Measurements from ENCODE around the gene ZP1.

Gene ZP1

DNA sequence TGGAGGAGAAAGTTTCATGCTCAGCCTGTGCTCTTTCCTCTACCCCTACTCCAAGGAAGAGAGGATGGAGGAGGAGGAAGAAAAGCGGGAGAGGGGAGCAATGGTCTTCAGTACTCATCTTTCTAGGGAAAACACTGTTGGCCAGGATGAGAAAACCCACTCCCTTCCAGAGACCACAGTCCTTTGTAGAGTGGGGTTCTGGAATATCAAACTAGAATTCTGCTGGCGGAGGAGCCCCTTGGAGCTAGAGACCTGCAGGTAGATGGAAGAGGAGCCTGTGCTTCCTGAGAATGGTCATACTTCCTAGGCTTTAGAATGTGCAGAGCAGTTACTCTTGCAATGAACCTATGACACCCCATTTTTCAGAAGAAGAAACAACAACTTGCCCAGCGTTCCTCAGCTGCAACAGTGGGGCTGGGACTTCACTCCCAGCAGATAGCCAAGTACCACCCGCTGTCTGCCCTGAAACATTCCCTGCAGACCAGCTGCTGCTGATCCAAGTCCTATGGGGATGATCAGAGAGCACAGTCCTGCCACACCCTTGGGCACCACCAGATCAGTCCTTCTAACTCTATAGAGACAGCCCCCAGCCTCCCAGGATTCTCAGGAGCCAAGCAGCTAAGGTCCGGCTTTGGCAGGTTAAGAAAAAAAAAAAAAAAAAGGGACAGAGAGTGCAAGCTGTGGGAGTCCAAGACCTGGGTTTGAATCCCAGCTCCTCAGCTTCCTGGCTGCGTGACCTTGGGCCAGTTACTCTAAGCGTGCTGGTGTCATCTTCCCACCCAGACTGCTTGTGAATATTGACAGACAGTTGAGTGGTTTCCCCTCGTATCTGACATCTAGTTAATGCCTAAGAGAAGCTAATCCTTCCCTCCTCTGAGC, 12.3 kb upstream of the ZP1 start:
- H3K27me3 ChIP-seq (replicated peaks; ENCODE audit: control insufficient read depth, insufficient read depth, low read length) = no peaks in the 10 kb centered on the region
- DNase-seq (ENCODE audit: low read depth) = no peak
- H3K9ac ChIP-seq (ENCODE audit: low read length) = no peak overlapping the region
- H3K4me3 ChIP-seq (ENCODE audit: low read length) = no peak overlapping the region
- peaks cover 20% of the 10 kb centered on the region for H3K36me3 ChIP-seq (ENCODE audit: control insufficient read depth, insufficient read depth, low read length, severe bottlenecking)
- H3K4me1 ChIP-seq (ENCODE audit: control insufficient read depth, insufficient read depth, low read length) = no peaks in the 10 kb centered on the region
- H3K9me3 ChIP-seq (ENCODE audit: control insufficient read depth, low read length) = no peaks in the 10 kb centered on the region

DNA sequence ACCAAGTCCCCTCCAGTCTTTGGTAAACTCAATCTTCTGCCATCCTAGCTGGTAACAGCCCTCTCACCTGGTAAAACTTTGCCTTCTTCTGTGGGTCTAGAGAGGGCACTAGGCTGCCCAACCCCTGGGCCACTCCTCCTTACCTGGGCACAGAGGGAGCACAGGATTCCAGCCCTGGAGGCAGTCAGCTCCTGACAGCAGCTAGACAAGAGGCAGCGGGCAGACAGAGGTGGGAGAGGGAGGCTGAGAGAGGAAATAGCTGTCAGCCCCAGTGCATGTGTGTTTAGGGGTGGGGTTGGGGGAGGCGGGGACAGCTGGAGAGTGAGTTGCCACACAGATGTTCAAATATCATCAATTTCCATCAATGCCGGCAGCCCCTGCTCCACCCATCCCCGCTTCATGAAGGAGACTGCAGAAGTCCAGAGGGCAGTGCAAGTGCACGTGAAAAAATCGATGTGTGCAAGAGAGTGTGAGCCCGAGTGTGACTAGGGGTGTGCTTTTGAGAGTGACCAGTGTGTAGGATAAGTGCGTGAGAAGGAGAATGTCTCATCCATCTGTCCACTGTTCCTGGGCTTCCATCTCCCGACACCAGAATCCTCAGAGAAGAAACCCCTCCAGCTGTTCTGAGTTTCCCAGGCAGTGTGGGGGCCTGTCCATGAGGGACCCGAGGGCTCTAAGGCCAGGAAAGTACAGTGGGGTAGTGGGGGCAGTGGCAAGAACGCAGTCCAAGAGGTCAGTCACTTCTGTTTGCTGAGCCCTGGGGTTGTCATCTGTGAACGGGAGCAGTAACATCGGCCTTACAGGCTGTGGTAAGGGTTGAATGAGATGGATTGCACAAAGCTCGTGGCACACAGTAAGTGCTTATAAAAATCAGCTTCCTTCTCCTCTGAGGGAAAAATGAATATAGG, 11.4 kb upstream of the ZP1 start, which contains the start of gene PTGDR2:
TSS of gene PTGDR2 (minus strand) at position 225 of the 908 bp plus-strand sequence. CDS start 2,228 bp downstream, outside the sequence.
- Histone ChIP-seq H3K4me1 (ENCODE audit: control insufficient read depth, insufficient read depth, low read length) (no peaks in the 10 kb centered on the region), H3K36me3 (ENCODE audit: control insufficient read depth, insufficient read depth, low read length, severe bottlenecking) (peaks cover 11% of the 10 kb centered on the region), H3K9ac (ENCODE audit: low read length) (no peak within 1 kb of the TSS), H3K9me3 (ENCODE audit: control insufficient read depth, low read length) (no peaks in the 10 kb centered on the region), H3K27me3 (replicated peaks; ENCODE audit: control insufficient read depth, insufficient read depth, low read length) (no peaks in the 10 kb centered on the region), H3K4me3 (ENCODE audit: low read length) (no peak within 1 kb of the TSS)
- DNase-seq (ENCODE audit: low read depth) = no peak

DNA sequence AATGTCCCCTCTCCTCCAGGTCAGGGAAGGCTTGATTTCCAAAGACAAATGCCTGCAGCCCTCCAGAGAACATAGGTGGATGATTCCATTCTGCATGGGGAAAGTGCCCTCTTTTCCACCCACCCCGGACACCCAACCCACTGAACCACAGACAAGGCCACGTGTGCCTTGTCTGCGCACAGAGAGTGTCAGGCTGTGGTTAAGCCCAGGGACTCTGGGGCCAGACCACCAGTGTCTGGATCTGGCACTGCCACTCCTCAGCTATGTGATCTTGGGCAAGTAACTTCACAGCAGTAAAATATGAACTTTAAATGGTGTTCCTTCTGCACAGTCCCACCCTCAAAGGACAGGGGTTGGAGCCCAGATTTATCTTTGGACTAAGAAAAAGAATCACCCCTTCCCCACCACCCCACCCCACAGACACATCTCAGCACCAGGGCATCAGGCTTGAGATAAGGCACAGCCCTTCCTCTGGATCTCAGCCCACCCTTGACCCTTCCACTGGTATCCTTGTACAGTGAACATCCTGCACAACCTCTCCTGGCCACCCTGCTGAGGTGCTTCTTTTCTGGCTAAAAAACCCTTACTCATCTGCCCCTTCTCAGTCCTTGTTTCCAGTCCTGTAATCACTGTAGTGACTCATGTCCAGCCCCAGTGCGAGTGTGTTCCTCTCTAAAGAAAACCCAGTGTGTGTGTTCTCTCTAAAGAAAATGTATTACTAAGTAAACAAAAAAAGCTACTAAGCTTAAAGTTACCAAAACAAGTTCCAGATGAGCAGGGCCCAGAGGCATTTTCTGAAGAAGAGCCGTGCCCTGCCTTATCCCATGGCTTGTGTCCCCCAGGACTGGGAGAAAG, 9.7 kb upstream of the ZP1 start:
- Histone ChIP-seq H3K27me3 (replicated peaks; ENCODE audit: control insufficient read depth, insufficient read depth, low read length) (no peaks in the 10 kb centered on the region), H3K4me3 (ENCODE audit: low read length) (no peak overlapping the region), H3K4me1 (ENCODE audit: control insufficient read depth, insufficient read depth, low read length) (no peaks in the 10 kb centered on the region), H3K36me3 (ENCODE audit: control insufficient read depth, insufficient read depth, low read length, severe bottlenecking) (no peaks in the 10 kb centered on the region), H3K9ac (ENCODE audit: low read length) (no peak overlapping the region), H3K9me3 (ENCODE audit: control insufficient read depth, low read length) (no peaks in the 10 kb centered on the region)
- DNase-seq (ENCODE audit: low read depth) = no peak

DNA sequence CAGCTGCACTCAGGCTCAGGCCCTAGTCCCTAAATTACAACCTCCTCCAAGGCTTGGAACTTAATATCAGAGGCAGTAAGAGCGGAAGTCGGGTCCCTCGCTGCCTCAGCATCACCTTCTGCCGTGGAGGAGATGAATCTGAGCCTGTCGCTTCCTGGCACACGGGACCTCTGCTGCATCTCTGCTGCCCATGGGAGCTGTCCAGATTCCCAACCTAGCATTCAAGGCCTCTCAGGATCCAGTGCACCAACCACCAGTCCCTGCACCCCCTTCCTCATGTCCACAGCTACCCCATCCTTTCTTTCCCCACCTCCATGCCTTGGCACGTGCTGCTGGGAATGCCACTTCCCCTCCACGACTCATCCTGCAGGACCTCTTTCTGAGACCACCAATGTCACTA, 9.1 kb upstream of the ZP1 start:
- no peaks in the 10 kb centered on the region for H3K9me3 ChIP-seq (ENCODE audit: control insufficient read depth, low read length)
- H3K36me3 ChIP-seq (ENCODE audit: control insufficient read depth, insufficient read depth, low read length, severe bottlenecking) = no peaks in the 10 kb centered on the region
- H3K4me1 ChIP-seq (ENCODE audit: control insufficient read depth, insufficient read depth, low read length) = no peaks in the 10 kb centered on the region
- no peak overlapping the region for H3K4me3 ChIP-seq (ENCODE audit: low read length)
- no peak overlapping the region for H3K9ac ChIP-seq (ENCODE audit: low read length)
- H3K27me3 ChIP-seq (replicated peaks; ENCODE audit: control insufficient read depth, insufficient read depth, low read length) = no peaks in the 10 kb centered on the region
- no peak for DNase-seq (ENCODE audit: low read depth)

DNA sequence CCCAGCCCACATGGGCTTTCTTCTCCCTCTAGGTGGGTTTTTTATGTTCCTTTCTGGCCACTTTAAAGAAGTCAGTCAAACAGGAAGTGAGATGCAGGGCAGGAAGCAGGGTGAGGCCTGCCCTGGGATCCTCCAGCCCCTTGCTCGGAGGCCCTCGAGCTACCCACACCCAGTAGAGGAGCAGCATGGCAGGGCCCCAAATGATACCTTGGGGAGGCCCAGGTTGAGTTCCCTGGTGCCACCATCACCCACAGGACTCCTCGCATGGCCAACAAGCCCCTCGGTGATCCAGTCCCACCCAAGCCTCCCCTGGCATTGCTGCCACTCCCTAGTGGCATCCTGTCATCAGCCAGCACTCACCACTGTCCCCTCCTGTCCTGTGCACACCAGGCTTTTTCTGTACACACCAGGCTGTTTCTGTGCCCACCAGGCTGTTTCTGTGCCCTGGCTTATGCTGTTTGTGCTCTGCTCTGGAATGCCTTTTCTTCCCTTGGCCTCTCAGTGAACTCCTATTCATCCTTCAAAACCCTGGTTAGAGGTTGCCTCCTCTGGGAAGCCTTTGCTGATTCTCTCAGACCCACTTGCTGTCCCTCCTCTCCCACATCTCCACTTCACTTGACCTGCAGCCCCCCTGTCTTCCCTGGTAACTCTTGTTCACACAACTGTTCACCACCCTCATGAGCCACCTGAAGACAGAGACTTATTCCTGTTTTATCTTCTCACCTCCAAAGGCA, 8.4 kb upstream of the ZP1 start:
- H3K9ac ChIP-seq (ENCODE audit: low read length) = no peak overlapping the region
- no peak overlapping the region for H3K4me3 ChIP-seq (ENCODE audit: low read length)
- no peak for DNase-seq (ENCODE audit: low read depth)
- H3K36me3 ChIP-seq (ENCODE audit: control insufficient read depth, insufficient read depth, low read length, severe bottlenecking) = no peaks in the 10 kb centered on the region
- H3K4me1 ChIP-seq (ENCODE audit: control insufficient read depth, insufficient read depth, low read length) = peaks cover 3% of the 10 kb centered on the region
- H3K9me3 ChIP-seq (ENCODE audit: control insufficient read depth, low read length) = no peaks in the 10 kb centered on the region
- H3K27me3 ChIP-seq (replicated peaks; ENCODE audit: control insufficient read depth, insufficient read depth, low read length) = no peaks in the 10 kb centered on the region

DNA sequence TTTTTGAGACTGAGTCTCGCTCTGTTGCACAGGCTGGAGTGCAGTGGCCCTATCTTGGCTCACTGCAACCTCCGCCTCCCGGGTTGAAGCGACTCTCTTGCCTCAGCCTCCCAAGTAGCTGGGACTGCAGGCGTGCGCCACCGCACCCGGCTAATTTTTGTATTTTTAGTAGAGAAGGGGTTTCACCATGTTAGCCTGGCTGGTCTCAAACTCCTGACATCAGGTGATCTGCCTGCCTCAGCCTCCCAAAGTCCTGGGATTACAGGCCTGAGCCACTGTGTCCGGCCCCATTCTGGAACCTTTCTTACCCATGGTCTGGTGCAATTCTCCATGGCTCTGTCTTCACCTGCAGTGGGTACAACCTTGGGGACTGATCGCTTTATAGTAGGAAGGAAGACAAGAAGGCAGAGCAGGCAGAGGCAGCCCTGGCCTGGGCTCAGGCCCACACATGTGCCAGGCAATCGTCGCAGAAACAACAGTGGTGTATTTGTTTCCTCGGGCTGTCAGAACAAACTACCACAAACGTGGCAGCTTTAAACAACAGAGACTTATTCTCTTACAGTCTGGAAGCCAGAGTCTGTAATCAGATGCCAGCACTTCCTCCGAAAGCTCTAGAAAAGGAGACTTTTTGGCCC, 7.6 kb upstream of the ZP1 start:
- H3K27me3 ChIP-seq (replicated peaks; ENCODE audit: control insufficient read depth, insufficient read depth, low read length) = peaks cover 5% of the 10 kb centered on the region
- H3K9me3 ChIP-seq (ENCODE audit: control insufficient read depth, low read length) = no peaks in the 10 kb centered on the region
- peaks cover 9% of the 10 kb centered on the region for H3K4me1 ChIP-seq (ENCODE audit: control insufficient read depth, insufficient read depth, low read length)
- no peak overlapping the region for H3K4me3 ChIP-seq (ENCODE audit: low read length)
- no peak for DNase-seq (ENCODE audit: low read depth)
- no peaks in the 10 kb centered on the region for H3K36me3 ChIP-seq (ENCODE audit: control insufficient read depth, insufficient read depth, low read length, severe bottlenecking)
- H3K9ac ChIP-seq (ENCODE audit: low read length) = no peak overlapping the region

DNA sequence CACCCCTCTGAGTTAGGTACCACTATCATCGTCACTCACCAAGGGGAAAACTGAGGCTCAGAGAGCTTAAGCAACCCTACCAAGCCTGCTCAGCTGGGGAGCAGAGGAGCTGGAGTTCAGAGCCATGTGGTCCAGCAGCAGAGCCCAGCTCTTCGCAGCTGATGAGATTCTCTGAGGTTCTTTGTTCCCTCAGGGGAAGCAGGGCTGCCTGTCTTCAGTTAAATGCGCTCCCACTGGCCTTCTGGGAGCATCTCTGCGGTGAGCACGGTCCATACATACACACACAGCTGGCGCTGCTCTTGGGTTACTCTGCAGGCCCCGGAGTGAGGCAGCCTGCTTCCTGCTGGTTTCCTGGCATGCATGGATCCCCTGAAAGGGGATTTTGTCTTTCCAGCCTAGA, 6.4 kb upstream of the ZP1 start:
- H3K36me3 ChIP-seq (ENCODE audit: control insufficient read depth, insufficient read depth, low read length, severe bottlenecking) = no peaks in the 10 kb centered on the region
- peaks cover 6% of the 10 kb centered on the region for H3K27me3 ChIP-seq (replicated peaks; ENCODE audit: control insufficient read depth, insufficient read depth, low read length)
- H3K9ac ChIP-seq (ENCODE audit: low read length) = no peak overlapping the region
- no peak overlapping the region for H3K4me3 ChIP-seq (ENCODE audit: low read length)
- DNase-seq (ENCODE audit: low read depth) = no peak
- no peaks in the 10 kb centered on the region for H3K9me3 ChIP-seq (ENCODE audit: control insufficient read depth, low read length)
- peaks cover 9% of the 10 kb centered on the region for H3K4me1 ChIP-seq (ENCODE audit: control insufficient read depth, insufficient read depth, low read length)

DNA sequence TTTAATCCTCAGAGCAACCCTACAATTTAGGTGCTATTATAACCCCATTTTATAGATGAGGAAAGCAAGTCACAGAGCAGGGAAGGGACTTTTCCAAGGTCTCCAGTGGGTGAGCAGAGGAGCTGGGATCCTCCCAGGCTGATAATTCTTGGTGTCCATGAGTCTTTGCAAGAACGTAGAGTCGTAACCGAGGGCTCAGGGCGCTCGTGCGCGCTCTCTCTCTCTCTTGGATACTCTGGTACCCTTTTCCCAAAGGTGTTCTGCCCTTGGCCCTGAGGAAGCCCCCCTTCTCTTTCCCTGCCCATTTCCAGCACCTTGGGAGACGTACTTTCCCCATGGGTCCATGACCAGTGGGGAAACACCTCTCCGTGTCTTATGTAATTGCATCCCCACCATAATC, 5.2 kb upstream of the ZP1 start:
- H3K36me3 ChIP-seq (ENCODE audit: control insufficient read depth, insufficient read depth, low read length, severe bottlenecking) = no peaks in the 10 kb centered on the region
- H3K9ac ChIP-seq (ENCODE audit: low read length) = no peak overlapping the region
- no peaks in the 10 kb centered on the region for H3K9me3 ChIP-seq (ENCODE audit: control insufficient read depth, low read length)
- no peak overlapping the region for H3K4me3 ChIP-seq (ENCODE audit: low read length)
- peaks cover 9% of the 10 kb centered on the region for H3K4me1 ChIP-seq (ENCODE audit: control insufficient read depth, insufficient read depth, low read length)
- H3K27me3 ChIP-seq (replicated peaks; ENCODE audit: control insufficient read depth, insufficient read depth, low read length) = peaks cover 6% of the 10 kb centered on the region
- no peak for DNase-seq (ENCODE audit: low read depth)

DNA sequence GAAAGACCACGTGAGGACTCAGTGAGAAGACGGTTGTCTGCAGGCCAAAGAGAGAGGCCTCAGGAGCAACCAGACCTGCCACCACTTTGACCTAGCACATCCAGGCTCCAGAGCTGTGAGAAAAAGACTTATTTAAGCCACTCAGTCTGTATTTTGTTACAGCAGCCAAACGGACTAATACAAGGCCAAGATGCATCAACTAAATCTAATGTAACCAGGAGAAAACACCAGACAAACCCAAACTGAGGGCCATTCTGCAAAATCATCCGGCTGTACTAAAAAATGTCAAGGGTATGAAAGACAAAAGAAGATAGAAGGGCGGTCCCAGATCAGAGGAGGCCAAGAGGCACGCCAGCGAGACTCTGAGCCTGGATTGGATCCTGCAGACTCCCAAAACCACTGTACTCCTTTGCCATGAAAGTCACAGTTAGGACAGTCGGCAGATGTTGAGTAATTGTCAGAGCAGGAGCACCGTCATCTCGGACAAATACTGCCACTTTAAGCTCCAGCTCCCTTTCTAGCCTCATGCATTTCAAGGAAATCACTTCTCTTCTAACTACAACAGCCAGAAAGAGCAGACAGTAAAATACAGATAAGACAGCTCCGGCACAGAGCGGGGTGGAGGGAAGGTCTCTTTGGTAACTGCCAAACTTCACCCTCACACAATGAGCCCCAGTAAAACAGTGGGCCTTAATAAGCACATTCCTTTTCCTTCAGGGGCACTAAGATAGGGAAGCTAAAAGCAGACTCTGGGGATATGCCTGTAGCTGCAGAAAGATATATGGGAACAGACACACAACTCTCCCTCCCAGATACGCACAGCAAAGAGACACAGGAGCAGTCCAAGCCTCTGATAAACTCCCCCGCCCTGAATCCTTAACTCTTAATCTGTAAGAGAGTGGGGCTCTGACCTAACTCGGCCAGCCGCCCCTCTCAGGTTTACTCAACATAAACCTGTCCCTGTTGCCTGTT, 3.5 kb upstream of the ZP1 start:
- no peaks in the 10 kb centered on the region for H3K36me3 ChIP-seq (ENCODE audit: control insufficient read depth, insufficient read depth, low read length, severe bottlenecking)
- no peak for DNase-seq (ENCODE audit: low read depth)
- H3K9me3 ChIP-seq (ENCODE audit: control insufficient read depth, low read length) = no peaks in the 10 kb centered on the region
- no peak overlapping the region for H3K9ac ChIP-seq (ENCODE audit: low read length)
- peaks cover 6% of the 10 kb centered on the region for H3K27me3 ChIP-seq (replicated peaks; ENCODE audit: control insufficient read depth, insufficient read depth, low read length)
- H3K4me3 ChIP-seq (ENCODE audit: low read length) = no peak overlapping the region
- peaks cover 9% of the 10 kb centered on the region for H3K4me1 ChIP-seq (ENCODE audit: control insufficient read depth, insufficient read depth, low read length)
